Common myeloid progenitor, CD34-positive (primary cell): ENCODE results near the gene SLC52A3.
"Not testable (repeated sequence)": the region's sequence is repeated elsewhere in the genome, so short reads cannot be mapped to it uniquely, and the experiment has no call there.

Experiments used
- CTCF ChIA-PET: fragments of 350-600 bp; sonication (Branson Sonifier 250); formaldehyde crosslinking; loops from one replicate; lab custom pipeline; 2021; ENCODE audit warnings: antibody characterized with exemption; lab: Charles Lee
- POLR2A ChIA-PET: fragments of 350-600 bp; sonication (Branson Sonifier 250); formaldehyde crosslinking; loops from one replicate; lab custom pipeline; 2021; ENCODE audit warnings: antibody characterized with exemption; lab: Charles Lee
- DNase-seq, 3 donors: peaks; one replicate each; pipeline versions ENCODE4 v3.0.0 to v3.0.0-alpha.2; 2013
- H3K27ac ChIP-seq, 2 experiments: 1 replicate in 1 of 2; 2 replicates in 1 of 2; pipeline ENCODE4 v1.7.0; 2013; ENCODE audit warnings: inconsistent platforms in 2 of 2, low read length in 2 of 2, mild to moderate bottlenecking in 2 of 2, low read depth in 1 of 2, moderate library complexity in 1 of 2; ENCODE audit not compliant: severe bottlenecking in 2 of 2, insufficient read depth in 1 of 2, poor library complexity in 1 of 2
- H3K27me3 ChIP-seq, 5 experiments: replicated peaks in 2 of 5; 1 replicate in 3 of 5; 2 replicates in 2 of 5; pipeline versions ENCODE4 v1.6.1 to v1.7.0; 2013; ENCODE audit warnings: low read length in 4 of 5, mild to moderate bottlenecking in 2 of 5, moderate library complexity in 2 of 5, inconsistent platforms in 1 of 5; ENCODE audit not compliant: insufficient read depth in 5 of 5, control insufficient read depth in 4 of 5
- H3K36me3 ChIP-seq, 4 experiments: 1 replicate in 2 of 4; 2 replicates in 2 of 4; pipeline versions ENCODE4 v1.6.1 to v1.7.0; 2013; ENCODE audit warnings: low read length in 3 of 4, control low read depth in 1 of 4, mild to moderate bottlenecking in 1 of 4; ENCODE audit not compliant: control insufficient read depth in 4 of 4, insufficient read depth in 4 of 4
- H3K4me1 ChIP-seq, 4 experiments: 1 replicate in 3 of 4; 2 replicates in 1 of 4; pipeline versions ENCODE4 v1.6.1 to v1.7.1; 2013; ENCODE audit warnings: low read length in 3 of 4, mild to moderate bottlenecking in 3 of 4, control low read depth in 1 of 4, inconsistent platforms in 1 of 4, moderate library complexity in 1 of 4; ENCODE audit not compliant: control insufficient read depth in 4 of 4, insufficient read depth in 4 of 4; ENCODE audit errors: control extremely low read depth in 1 of 4
- H3K4me3 ChIP-seq, 7 experiments: 1 replicate in 4 of 7; 2 replicates in 3 of 7; pipeline versions ENCODE4 v1.5.1 to v1.7.0; 2013; ENCODE audit warnings: mild to moderate bottlenecking in 7 of 7, low read length in 6 of 7, moderate library complexity in 6 of 7, inconsistent platforms in 2 of 7, low read depth in 2 of 7, control low read depth in 1 of 7; ENCODE audit not compliant: insufficient read depth in 4 of 7, control insufficient read depth in 1 of 7; ENCODE audit errors: extremely low read depth in 1 of 7
- H3K9me3 ChIP-seq, 5 experiments: 1 replicate in 4 of 5; 2 replicates in 1 of 5; pipeline versions ENCODE4 v1.6.1 to v1.7.1; 2013; ENCODE audit warnings: low read length in 4 of 5, mild to moderate bottlenecking in 2 of 5, inconsistent platforms in 1 of 5, low read depth in 1 of 5, moderate library complexity in 1 of 5; ENCODE audit not compliant: control insufficient read depth in 4 of 5, insufficient read depth in 2 of 5; ENCODE audit errors: control extremely low read depth in 1 of 5
- WGBS: methylation state at CpG from one replicate; pipeline ENCODE4 v1.1.5; 2013; ENCODE audit not compliant: insufficient coverage; 5-methylcytosine and 5-hydroxymethylcytosine counted together

Gene SLC52A3

DNA sequence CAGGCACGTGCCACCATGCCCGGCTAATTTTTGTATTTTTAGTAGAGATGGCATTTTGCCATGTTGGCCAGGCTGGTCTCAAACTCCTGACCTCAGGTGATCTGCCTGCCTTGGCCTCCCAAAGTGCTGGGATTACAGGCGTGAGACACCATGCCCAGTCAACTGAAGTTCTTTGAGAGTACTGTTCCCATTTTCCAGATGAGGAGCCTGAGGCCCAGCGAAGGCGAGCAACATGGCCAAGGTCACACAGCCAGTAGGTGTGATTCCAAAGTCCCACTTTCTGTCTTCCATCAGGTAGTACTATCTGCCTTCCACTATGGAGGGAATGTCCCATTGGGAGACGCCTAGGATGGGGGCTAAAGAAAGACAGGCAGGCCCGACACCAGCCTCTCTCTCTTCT lies 43.5 kb downstream of the SLC52A3 start:
- H3K4me3 ChIP-seq, H3K27ac ChIP-seq, POLR2A ChIA-PET, H3K36me3 ChIP-seq, DNase-seq, H3K9me3 ChIP-seq: not testable (repeated sequence)
- peaks cover 2 to 38% (median 10%) of the 10 kb centered on the region in 5 experiments for H3K27me3 ChIP-seq
- WGBS = 100% methylated on average over 4 of the region's 7 CpGs
- peaks cover 0 to 11% (median 9%) of the 10 kb centered on the region in 4 experiments for H3K4me1 ChIP-seq
- CTCF ChIA-PET = interaction anchor here (4.9 kb wide), 1 partner anchor 15 kb away, joined by 29 read pairs; no protein-coding TSS in a partner anchor

DNA sequence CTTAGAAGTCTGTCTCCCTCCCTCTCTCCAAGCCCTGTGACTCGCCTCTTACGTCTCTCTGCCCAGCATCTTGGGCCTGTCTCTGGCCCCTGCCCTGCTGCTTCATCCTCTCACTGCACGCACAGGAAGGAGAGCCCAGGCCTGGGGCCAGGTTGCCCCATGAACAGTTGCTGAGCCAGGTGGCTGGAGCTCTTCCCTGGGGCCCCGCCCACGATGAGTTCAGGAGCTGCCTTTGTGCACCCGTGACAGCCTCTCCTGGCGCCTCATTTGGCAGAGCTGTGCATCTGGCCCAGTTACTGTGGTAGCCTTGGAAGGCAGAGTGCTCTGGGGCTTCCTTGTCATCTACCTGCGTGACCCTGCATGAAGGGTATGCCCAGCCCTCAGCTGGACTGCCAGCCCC lies 44.5 kb downstream of the SLC52A3 start:
- Histone ChIP-seq H3K4me3 (no peak overlapping the region), H3K27me3 (peaks cover 2 to 31% (median 7%) of the 10 kb centered on the region in 5 experiments), H3K9me3 (peaks cover 0 to 2% (median 0%) of the 10 kb centered on the region in 5 experiments), H3K36me3 (no peaks in the 10 kb centered on the region), H3K4me1 (peaks cover 0 to 10% (median 9%) of the 10 kb centered on the region in 4 experiments), H3K27ac (no peak overlapping the region)
- no peak for DNase-seq
- CTCF ChIA-PET = interaction anchor here (0.7 kb wide), 2 partner anchors 57 to 148 kb away, joined by 3 to 4 read pairs; no protein-coding TSS in a partner anchor
- POLR2A ChIA-PET = no interaction called here
- WGBS = 78% methylated on average over 8 of the region's 8 CpGs

DNA sequence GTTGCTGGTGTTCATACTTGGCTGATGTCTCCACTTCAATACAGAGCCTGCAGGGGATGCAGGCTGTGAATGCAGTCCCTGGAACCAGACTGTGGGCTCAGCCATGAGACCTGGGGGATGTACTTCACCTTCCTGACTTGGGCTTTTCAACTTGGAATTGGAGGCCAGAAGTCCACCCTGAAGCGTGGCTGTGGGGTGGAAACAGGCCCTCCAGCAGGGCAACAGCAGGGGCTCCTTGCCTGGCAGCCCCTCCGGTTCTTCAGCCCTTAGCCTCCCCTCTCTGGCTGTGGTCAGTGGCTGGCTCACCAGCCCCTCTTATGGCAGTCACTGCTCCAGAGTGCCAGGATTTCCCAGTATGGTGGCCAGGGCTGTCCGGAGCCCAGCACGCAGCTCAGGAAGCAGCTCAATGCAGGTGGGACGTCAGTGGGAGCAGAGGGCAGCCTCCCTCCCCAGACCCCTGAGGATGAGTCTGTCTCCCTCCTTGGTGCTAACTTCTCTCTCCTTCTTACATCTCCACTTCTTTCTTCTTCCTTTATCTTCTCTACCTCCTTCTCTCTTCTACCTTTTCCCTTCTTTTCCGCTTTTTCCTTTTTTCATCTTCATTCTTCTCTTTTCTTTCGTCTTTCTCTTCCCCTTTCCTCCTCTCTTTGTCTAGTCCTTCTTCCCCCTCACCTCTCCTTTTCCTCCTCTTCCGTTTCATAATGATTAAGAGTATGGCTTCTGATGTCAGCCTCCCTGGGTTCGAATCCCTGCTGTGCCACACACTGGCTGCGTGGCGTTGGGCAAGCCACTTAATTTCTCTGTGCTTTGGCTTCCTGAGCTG lies 45.3 kb downstream of the SLC52A3 start:
- Histone ChIP-seq H3K4me3 (no peak overlapping the region), H3K27ac (no peak overlapping the region), H3K9me3 (peaks cover 0 to 2% (median 0%) of the 10 kb centered on the region in 5 experiments), H3K27me3 (peaks cover 2 to 27% (median 6%) of the 10 kb centered on the region in 5 experiments), H3K36me3 (no peaks in the 10 kb centered on the region), H3K4me1 (peaks cover 0 to 3% (median 2%) of the 10 kb centered on the region in 4 experiments)
- 96% methylated on average over 10 of the region's 11 CpGs for WGBS
- POLR2A ChIA-PET = no interaction called here
- CTCF ChIA-PET = interaction anchor here (0.7 kb wide), 3 partner anchors 56 to 162 kb away, joined by 3 to 5 read pairs (median 4); no protein-coding TSS in a partner anchor
- DNase-seq = no peak

DNA sequence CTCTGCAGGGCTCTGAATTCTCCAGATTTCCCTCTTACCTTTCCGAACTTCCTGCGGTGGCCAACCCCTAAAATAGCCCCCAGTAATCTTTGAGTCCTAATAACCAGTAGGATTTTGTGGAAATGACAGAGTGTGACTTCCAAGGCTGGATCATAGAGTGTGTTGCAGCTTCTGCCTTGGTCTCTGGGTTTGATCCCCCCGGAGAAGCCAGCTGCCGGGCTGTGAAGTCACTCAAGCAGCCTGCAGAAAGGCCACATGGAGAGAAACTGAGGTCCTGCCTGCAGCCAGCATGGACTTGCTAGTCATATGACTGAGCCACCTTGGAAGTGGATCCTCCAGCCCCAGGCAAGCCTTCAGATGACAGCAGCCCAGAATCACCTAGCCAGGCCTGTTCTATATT lies 46.4 kb downstream of the SLC52A3 start:
- Histone ChIP-seq H3K4me3 (no peak overlapping the region), H3K27ac (no peak overlapping the region), H3K36me3 (no peaks in the 10 kb centered on the region), H3K27me3 (peaks cover 0 to 19% (median 5%) of the 10 kb centered on the region in 5 experiments), H3K9me3 (peaks cover 0 to 2% (median 0%) of the 10 kb centered on the region in 5 experiments), H3K4me1 (no peaks in the 10 kb centered on the region)
- POLR2A ChIA-PET = no interaction called here
- WGBS = 97% methylated on average over 4 of the region's 4 CpGs
- CTCF ChIA-PET = no interaction called here
- no peak for DNase-seq

DNA sequence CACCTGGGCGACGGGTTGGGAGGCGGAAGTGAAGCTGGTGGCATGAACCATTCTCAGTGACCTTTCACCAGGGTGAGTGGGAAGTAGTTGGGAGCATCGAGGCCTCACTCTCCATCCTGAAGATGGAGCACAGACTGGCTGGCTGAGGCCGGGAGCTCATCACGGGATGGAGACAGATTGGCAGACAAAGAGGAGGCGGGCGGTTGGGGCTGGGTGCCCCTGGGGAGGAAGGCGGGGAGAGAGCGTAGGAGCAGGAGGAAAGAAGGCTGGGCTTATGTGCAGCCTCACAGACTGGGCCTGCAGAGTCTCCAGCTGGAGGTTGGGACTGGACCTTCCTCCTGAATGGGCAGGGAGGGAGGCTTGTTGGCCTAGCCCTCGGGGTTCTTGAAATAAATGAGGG lies 48.5 kb downstream of the SLC52A3 start:
- Histone ChIP-seq H3K36me3 (no peaks in the 10 kb centered on the region), H3K4me1 (peaks cover 0 to 4% (median 1%) of the 10 kb centered on the region in 4 experiments), H3K9me3 (peaks cover 0 to 2% (median 0%) of the 10 kb centered on the region in 5 experiments), H3K4me3 (no peak overlapping the region), H3K27ac (no peak overlapping the region), H3K27me3 (peaks cover 0 to 2% (median 2%) of the 10 kb centered on the region in 5 experiments)
- ChIA-PET POLR2A (no interaction called here), CTCF (interaction anchor here (0.5 to 0.6 kb wide), 2 partner anchors 17 to 56 kb away, joined by 3 to 5 read pairs; no protein-coding TSS in a partner anchor)
- DNase-seq = no peak
- WGBS = 98% methylated on average over 10 of the region's 11 CpGs

DNA sequence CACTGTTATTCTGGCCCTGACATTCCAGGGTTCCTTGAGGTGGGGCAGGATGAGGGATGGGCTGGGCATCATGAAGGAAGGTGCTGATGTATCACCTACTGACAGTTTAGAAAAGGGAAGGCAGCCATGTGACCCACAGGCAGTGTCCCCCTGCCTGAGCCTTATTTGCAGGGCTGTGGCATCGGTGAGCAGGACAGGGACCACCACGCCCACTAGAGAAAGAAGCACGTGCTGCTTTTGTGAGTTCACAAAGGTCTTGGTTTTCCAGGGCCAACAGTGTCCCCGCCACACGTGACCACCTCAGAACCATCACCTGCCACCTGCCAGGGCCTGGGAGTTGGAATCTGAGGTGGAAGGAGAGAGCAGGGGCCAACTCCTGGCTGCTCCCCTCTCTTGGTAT lies 49.2 kb downstream of the SLC52A3 start:
- Histone ChIP-seq H3K36me3 (no peaks in the 10 kb centered on the region), H3K4me3 (no peak overlapping the region), H3K27ac (no peak overlapping the region), H3K4me1 (peaks cover 0 to 4% (median 1%) of the 10 kb centered on the region in 4 experiments), H3K9me3 (peaks cover 0 to 8% (median 2%) of the 10 kb centered on the region in 5 experiments), H3K27me3 (peaks cover 0 to 2% (median 2%) of the 10 kb centered on the region in 5 experiments)
- ChIA-PET POLR2A (no interaction called here), CTCF (interaction anchor here (0.6 to 1.2 kb wide), 3 partner anchors 16 to 55 kb away, joined by 3 to 4 read pairs (median 4); no protein-coding TSS in a partner anchor)
- DNase-seq = no peak
- WGBS = 81% methylated on average over 3 of the region's 5 CpGs
